Breast epithelium (tissue), 4 donors: ENCODE results near the gene CREB3L4. TPM values are rescaled to one million over a fixed set of nuclear protein-coding genes. Genes with fewer than 3 reads are reported as not detected.

Source experiments
- DNase-seq, 2 donors: peaks; one replicate each; pipeline ENCODE4 v3.0.0-alpha.2; 2019; ENCODE audit warnings: low spot score in 2 of 2
- H3K27ac ChIP-seq, 2 donors: fragments of 200-600 bp; sonication (generic) in 1 of 2; one replicate each; pipeline ENCODE4 v1.5.1; 2016 to 2019; ENCODE audit warnings: mild to moderate bottlenecking in 1 of 2
- H3K27me3 ChIP-seq, 2 donors: fragments of 200-600 bp; sonication (generic) in 1 of 2; one replicate each; pipeline versions ENCODE4 v1.5.1 to v1.6.0; 2017 to 2019; ENCODE audit warnings: control low read depth in 1 of 2, mild to moderate bottlenecking in 1 of 2
- H3K36me3 ChIP-seq: fragments of 200-600 bp; one replicate; pipeline ENCODE4 v1.5.1; 2019
- H3K4me1 ChIP-seq, 2 donors: fragments of 200-600 bp; sonication (generic); one replicate each; pipeline ENCODE4 v1.5.1; 2016 to 2019; ENCODE audit warnings: control low read depth in 1 of 2
- H3K4me3 ChIP-seq, 3 donors: fragments of 200-600 bp; sonication (generic); 1 replicate in 2 of 3; 2 replicates in 1 of 3; pipeline ENCODE4 v1.5.1; 2016 to 2019; ENCODE audit warnings: mild to moderate bottlenecking in 3 of 3, moderate library complexity in 2 of 3
- H3K9me3 ChIP-seq, 2 donors: fragments of 200-600 bp; sonication (generic) in 1 of 2; one replicate each; pipeline ENCODE4 v1.5.1; 2016 to 2019; ENCODE audit warnings: control low read depth in 1 of 2
- CTCF ChIP-seq, 3 donors: fragments of 450-650 bp; IDR thresholded peaks; one replicate each; pipeline ENCODE4 v1.5.1; 2016 to 2017; ENCODE audit warnings: antibody characterized with exemption in 3 of 3, mild to moderate bottlenecking in 3 of 3, moderate library complexity in 3 of 3
- POLR2A ChIP-seq: fragments of 450-650 bp; IDR thresholded peaks from one replicate; pipeline ENCODE4 v1.6.1; 2016; ENCODE audit warnings: antibody characterized with exemption, mild to moderate bottlenecking, moderate library complexity
- POLR2AphosphoS5 ChIP-seq, 3 donors: sonication (generic); formaldehyde crosslinking; IDR thresholded peaks; one replicate each; pipeline ENCODE4 v1.6.1; 2017; ENCODE audit warnings: antibody characterized with exemption in 3 of 3
- intact Hi-C: fragments of 100-400 bp; cut with DNase I; formaldehyde crosslinking; loops from one replicate; pipeline ENCODE4 v1.15.1; 2023; ENCODE audit warnings: low total_unique reads
- total RNA-seq, 3 donors: library from RNA; depleted of rRNA; stranded (reverse); fragments of >200 nt; gene quantifications; one replicate each; pipeline ENCODE4 v1.1.0, GENCODE V29; 2016

The CREB3L4 gene
- total RNA-seq, 3 donors from 2014 or later, result 10.6 to 80.5 (median 65.2) TPM

- Histone ChIP-seq H3K27me3 (no peaks in the 10 kb centered on the region), H3K9me3 (no peaks in the 10 kb centered on the region), H3K4me1 (no peaks in the 10 kb centered on the region), H3K4me3 (no peak overlapping the region), H3K27ac (no peak overlapping the region), H3K36me3 (peaks cover 5% of the 10 kb centered on the region)
- TF ChIP-seq POLR2A (no peak), POLR2AphosphoS5 (IDR thresholded peaks at IDR 0.05) (no peak), CTCF (IDR thresholded peaks at IDR 0.05) (no peak)
- intact Hi-C loops, result no loop called here
- no peak for DNase-seq
These were observed 28.2 kb upstream of the CREB3L4 start for GRCh38 chr1:153939476-153939875.

GRCh38 chr1:153940756-153941155 is 26.9 kb upstream of the CREB3L4 start:
- DNase-seq, result no peak

GRCh38 chr1:153941826-153942725 is 25.6 kb upstream of the CREB3L4 start:
- no peaks in the 10 kb centered on the region for H3K9me3 ChIP-seq
- no peak overlapping the region for H3K4me3 ChIP-seq
- no peak overlapping the region for H3K27ac ChIP-seq
- no peaks in the 10 kb centered on the region for H3K4me1 ChIP-seq
- TF ChIP-seq POLR2A (no peak), CTCF (IDR thresholded peaks at IDR 0.05) (no peak), POLR2AphosphoS5 (IDR thresholded peaks at IDR 0.05) (no peak)
- DNase-seq, result no peak
- H3K27me3 ChIP-seq, result no peaks in the 10 kb centered on the region
- H3K36me3 ChIP-seq, result peaks cover 5% of the 10 kb centered on the region
- intact Hi-C loops, result no loop called here

More at GRCh38 chr1:153940756-153941155, 26.9 kb upstream of the CREB3L4 start:
- Histone ChIP-seq H3K36me3 (peaks cover 5% of the 10 kb centered on the region), H3K4me1 (no peaks in the 10 kb centered on the region), H3K27me3 (no peaks in the 10 kb centered on the region), H3K9me3 (no peaks in the 10 kb centered on the region), H3K27ac (no peak overlapping the region), H3K4me3 (no peak overlapping the region)
- TF ChIP-seq POLR2A (no peak), CTCF (IDR thresholded peaks at IDR 0.05) (no peak), POLR2AphosphoS5 (IDR thresholded peaks at IDR 0.05) (no peak)
- intact Hi-C loops, result no loop called here

- Histone ChIP-seq H3K27me3 (no peaks in the 10 kb centered on the region), H3K36me3 (no peaks in the 10 kb centered on the region), H3K27ac (no peak overlapping the region), H3K4me3 (no peak overlapping the region), H3K9me3 (no peaks in the 10 kb centered on the region), H3K4me1 (no peaks in the 10 kb centered on the region)
- intact Hi-C loops, result no loop called here
- DNase-seq, result no peak
- TF ChIP-seq POLR2A, result no peak
- TF ChIP-seq CTCF (IDR thresholded peaks at IDR 0.05), result no peak
- TF ChIP-seq POLR2AphosphoS5 (IDR thresholded peaks at IDR 0.05), result no peak
These were observed 24.7 kb upstream of the CREB3L4 start for GRCh38 chr1:153942766-153943549.
